Stimulated activated CD4-positive, alpha-beta T cell treated with anti-CD3 and anti-CD28 coated beads, TNF-alpha, amount 100 ng/mL, for 1 hour (primary cell): ENCODE data around the gene TLNRD1.

ENCODE experiments used
- DNase-seq, 3 donors: peaks; one replicate each; pipeline ENCODE4 v3.0.0-alpha.2; 2020; ENCODE audit warnings: low read depth in 3 of 3, low spot score in 1 of 3

TLNRD1 gene

GRCh38 chr15:81025721-81026370 is 25.1 kb downstream of the TLNRD1 start:
- DNase-seq, result no peak

- no peak for DNase-seq
These were observed 26.3 kb downstream of the TLNRD1 start for GRCh38 chr15:81026836-81027599.

- DNase-seq, result no peak
These were observed 28.9 kb downstream of the TLNRD1 start for GRCh38 chr15:81029414-81030300.

- DNase-seq, result no peak
These were observed 29.6 kb downstream of the TLNRD1 start for GRCh38 chr15:81030301-81030750.

GRCh38 chr15:81031203-81031602 is 30.5 kb downstream of the TLNRD1 start:
- no peak for DNase-seq

GRCh38 chr15:81032355-81032754 is 31.6 kb downstream of the TLNRD1 start:
- DNase-seq, result no peak

- DNase-seq, result no peak
These were observed 32.1 kb downstream of the TLNRD1 start for GRCh38 chr15:81032818-81033217.

- DNase-seq, result no peak
These were observed 32.8 kb downstream of the TLNRD1 start for GRCh38 chr15:81033508-81033907.

- DNase-seq, result no peak
These were observed 37.4 kb downstream of the TLNRD1 start for GRCh38 chr15:81037952-81038743.

- no peak for DNase-seq
These were observed 38.4 kb downstream of the TLNRD1 start for GRCh38 chr15:81038975-81039607.

- no peak for DNase-seq
These were observed 40.0 kb downstream of the TLNRD1 start for GRCh38 chr15:81040757-81041156.

- DNase-seq, result no peak
These were observed 42.7 kb downstream of the TLNRD1 start for GRCh38 chr15:81043281-81043934.

- no peak for DNase-seq
These were observed 43.3 kb downstream of the TLNRD1 start for GRCh38 chr15:81043935-81044575.

GRCh38 chr15:81046290-81046689 is 45.6 kb downstream of the TLNRD1 start:
- no peak for DNase-seq

GRCh38 chr15:81047928-81048327 is 47.2 kb downstream of the TLNRD1 start:
- no peak for DNase-seq

- DNase-seq, result no peak
These were observed 49.1 kb downstream of the TLNRD1 start for GRCh38 chr15:81049835-81050234.

GRCh38 chr15:81050259-81050658 is 49.5 kb downstream of the TLNRD1 start:
- DNase-seq, result no peak

GRCh38 chr15:81050805-81051204 is 50.1 kb downstream of the TLNRD1 start:
- no peak for DNase-seq

GRCh38 chr15:81052046-81052445 is 51.3 kb downstream of the TLNRD1 start:
- DNase-seq, result no peak
